Activated CD4-positive, alpha-beta T cell treated with anti-CD3 and anti-CD28 coated beads, Interleukin-2, amount 10 ng/mL, durations not matched to agents 24 days and 14 days (primary cell): ENCODE data around the gene RENBP. TPM values are rescaled to one million over a fixed set of nuclear protein-coding genes. Genes with fewer than 3 reads are reported as not detected.
A peak's percentile ranks its signal among the peaks of the same experiment; 100 is the strongest.

Experiments
- DNase-seq: peaks from one replicate; pipeline ENCODE4 v3.0.0; 2022
- H3K27ac Mint-ChIP-seq: one replicate; pipeline ENCODE4 v1.8.0; 2022; ENCODE audit warnings: mild to moderate bottlenecking, mixed read lengths
- H3K27me3 Mint-ChIP-seq: one replicate; pipeline ENCODE4 v1.8.0; 2022; ENCODE audit warnings: mixed read lengths
- H3K36me3 Mint-ChIP-seq: one replicate; pipeline ENCODE4 v1.8.0; 2022; ENCODE audit warnings: low read depth, mild to moderate bottlenecking, mixed read lengths
- H3K4me1 Mint-ChIP-seq: one replicate; pipeline ENCODE4 v1.8.0; 2021; ENCODE audit warnings: mixed read lengths
- H3K4me3 Mint-ChIP-seq: one replicate; pipeline ENCODE4 v1.8.0; 2022; ENCODE audit warnings: mild to moderate bottlenecking, moderate library complexity, mixed read lengths
- H3K9me3 Mint-ChIP-seq: one replicate; pipeline ENCODE4 v1.8.0; 2021; ENCODE audit warnings: mixed read lengths
- intact Hi-C: fragments of 100-400 bp; cut with micrococcal nuclease; formaldehyde crosslinking; loops from one replicate; pipeline ENCODE4 v1.15.1; 2023
- total RNA-seq: library from RNA; stranded (reverse); gene quantifications from 2 replicates; pipeline ENCODE4 v1.2.3, GENCODE V29; 2022

Gene RENBP
- total RNA-seq, 1 donor from 2014 or later: 15.1 TPM

DNA sequence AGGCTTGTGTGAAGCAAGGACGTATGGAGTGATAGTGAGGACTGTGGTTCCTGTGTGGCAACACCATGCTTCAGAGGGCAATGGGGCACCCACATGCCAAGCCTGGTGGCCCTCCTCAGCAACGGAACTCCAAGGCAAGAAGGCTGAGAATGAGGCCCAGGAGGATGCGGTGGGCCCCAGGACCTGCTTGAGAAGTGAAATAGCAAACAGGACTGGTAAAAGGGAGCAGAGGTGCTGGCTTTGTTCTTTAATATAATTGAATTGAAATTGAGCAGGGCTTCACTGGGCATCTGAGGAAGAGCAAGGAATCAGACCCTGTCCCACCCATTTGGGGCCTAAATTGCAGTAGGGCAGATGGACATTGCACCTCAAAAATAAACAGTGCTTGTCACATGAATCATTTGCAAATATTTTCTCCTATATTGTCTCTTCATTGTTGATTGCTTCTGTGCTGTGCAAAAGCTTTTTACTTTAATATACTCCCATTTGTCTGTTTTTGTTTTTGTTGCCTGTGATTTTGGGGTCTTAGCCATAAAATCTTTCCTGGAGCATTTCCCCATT is 30.4 kb upstream of the RENBP start:
- no peaks in the 10 kb centered on the region for H3K9me3 Mint-ChIP-seq
- H3K36me3 Mint-ChIP-seq: no peaks in the 10 kb centered on the region
- no peak for DNase-seq
- H3K4me1 Mint-ChIP-seq: peaks cover 15% of the 10 kb centered on the region
- H3K4me3 Mint-ChIP-seq: peak overlapping the region; percentile 90
- intact Hi-C loops: loop anchor here (5.0 kb wide), 1 partner anchor 122 kb away; the partner anchor contains the start of gene MECP2
- H3K27ac Mint-ChIP-seq: peak overlapping the region; percentile 92
- no peaks in the 10 kb centered on the region for H3K27me3 Mint-ChIP-seq

DNA sequence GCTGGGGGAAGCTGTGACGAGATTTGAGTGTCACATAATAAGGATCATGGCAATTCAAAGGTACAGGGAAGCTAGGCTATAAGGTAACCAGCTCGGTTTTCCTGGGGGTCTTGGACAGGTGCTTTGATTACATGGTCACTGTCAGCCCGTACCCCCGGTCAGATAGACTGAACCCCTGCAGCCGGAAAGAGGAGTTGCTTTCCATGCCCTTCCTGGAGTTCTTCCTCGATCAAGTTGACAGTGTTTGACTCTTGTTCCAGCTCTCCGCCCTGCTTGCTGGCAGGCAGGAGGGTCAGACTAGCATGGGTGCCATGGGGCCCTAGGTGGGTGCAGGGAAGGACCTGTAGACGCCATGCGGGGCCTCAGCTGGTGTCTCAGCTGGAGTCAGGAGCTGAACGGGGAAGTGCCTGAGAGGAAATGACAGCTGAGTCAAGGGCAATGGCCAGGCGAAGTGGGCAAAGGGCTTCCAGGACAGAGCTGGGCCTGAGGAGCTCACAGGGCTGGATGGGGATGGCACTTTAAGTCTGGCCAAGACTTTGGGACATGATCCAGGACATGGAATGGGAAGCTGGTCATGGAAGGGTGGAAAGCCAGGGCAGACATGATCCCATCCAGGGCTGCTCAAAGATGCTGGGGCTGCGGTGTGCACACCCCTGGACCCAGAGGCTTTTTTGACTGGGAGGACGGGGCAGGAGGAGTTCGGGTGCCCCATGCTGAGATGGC is 29.7 kb upstream of the RENBP start:
- peak overlapping the region; percentile 92 for H3K27ac Mint-ChIP-seq
- H3K27me3 Mint-ChIP-seq: no peaks in the 10 kb centered on the region
- peaks cover 5% of the 10 kb centered on the region for H3K36me3 Mint-ChIP-seq
- DNase-seq: peak; percentile 59
- H3K4me3 Mint-ChIP-seq: peak overlapping the region; percentile 90
- intact Hi-C loops: loop anchor here (5.0 kb wide), 1 partner anchor 123 kb away; the partner anchor contains the start of gene MECP2
- peaks cover 17% of the 10 kb centered on the region for H3K4me1 Mint-ChIP-seq
- no peaks in the 10 kb centered on the region for H3K9me3 Mint-ChIP-seq

DNA sequence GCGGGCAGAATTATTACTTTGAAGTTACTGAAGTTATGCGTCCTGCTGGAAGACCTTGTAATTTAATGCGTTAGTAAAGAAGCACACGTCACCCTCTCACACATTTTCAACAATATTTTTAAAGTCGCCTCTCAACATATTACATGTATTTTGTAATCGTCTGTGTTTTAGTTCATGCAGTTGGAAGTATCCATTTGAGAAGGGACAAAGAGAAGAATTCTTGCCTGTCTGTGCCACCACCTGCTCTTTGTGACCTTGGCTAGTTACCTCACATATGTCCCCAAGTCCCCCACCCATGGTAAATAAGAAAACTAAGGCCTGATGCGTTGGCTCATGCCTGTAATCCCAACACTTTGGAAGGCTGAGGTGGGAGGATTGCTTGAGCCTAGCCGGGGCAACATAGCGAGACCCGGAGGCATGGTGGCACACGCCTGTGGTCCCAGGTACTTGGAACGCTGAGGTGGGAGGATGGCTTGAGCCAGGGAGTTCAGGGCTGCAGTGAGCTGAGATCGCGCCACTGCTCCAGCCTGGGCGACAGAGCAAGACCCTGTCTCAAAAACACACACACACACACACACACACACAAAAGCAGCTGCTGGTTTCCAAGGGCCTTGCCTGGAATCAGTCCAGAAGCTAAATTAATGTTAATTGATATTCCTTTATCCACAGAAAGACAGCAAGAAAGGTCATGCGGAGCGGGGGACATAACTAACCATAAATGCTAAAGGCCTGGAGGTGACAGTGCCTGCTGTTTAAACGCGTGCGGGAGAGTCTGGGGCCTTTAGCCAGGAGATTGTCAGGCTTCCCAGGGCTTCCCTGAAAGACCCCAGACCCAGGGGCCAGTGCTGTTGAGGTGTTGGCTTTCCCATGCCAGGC is 28.9 kb upstream of the RENBP start:
- Mint-ChIP-seq H3K27me3 (no peaks in the 10 kb centered on the region), H3K9me3 (no peaks in the 10 kb centered on the region), H3K27ac (peak overlapping the region; percentile 98), H3K36me3 (peaks cover 7% of the 10 kb centered on the region), H3K4me1 (peaks cover 17% of the 10 kb centered on the region), H3K4me3 (peak overlapping the region; percentile 90)
- peak; percentile 60 for DNase-seq
- intact Hi-C loops: loop anchor here (5.0 kb wide), 1 partner anchor 124 kb away; the partner anchor contains the start of gene MECP2

GRCh38 chrX:153972368-153973126 is 28.1 kb upstream of the RENBP start, which contains the start of gene TMEM187:
TMEM187 (plus strand) TSS chrX:153972754; CDS start chrX:153982063, 9,309 bp downstream.
- Mint-ChIP-seq H3K36me3 (peaks cover 13% of the 10 kb centered on the region), H3K27me3 (no peaks in the 10 kb centered on the region), H3K9me3 (no peaks in the 10 kb centered on the region), H3K4me1 (peaks cover 23% of the 10 kb centered on the region), H3K4me3 (peak within 1 kb of the TSS; percentile 98), H3K27ac (peak within 1 kb of the TSS; percentile 100)
- DNase-seq: peak; percentile 96
- intact Hi-C loops: loop anchor here (1.0 to 5.0 kb wide), 4 partner anchors 9 to 397 kb away; partner anchors contain the start of gene MECP2

- intact Hi-C loops: loop anchor here (1.0 to 5.0 kb wide), 6 partner anchors 10 to 398 kb away; partner anchors contain the start of genes ABCD1, BCAP31 and MECP2
- Mint-ChIP-seq H3K36me3 (peaks cover 17% of the 10 kb centered on the region), H3K9me3 (no peaks in the 10 kb centered on the region), H3K27ac (peak within 1 kb of the TSS; percentile 100), H3K4me3 (peak within 1 kb of the TSS; percentile 98), H3K4me1 (peaks cover 30% of the 10 kb centered on the region), H3K27me3 (no peaks in the 10 kb centered on the region)
- peak; percentile 96 for DNase-seq
Measured at GRCh38 chrX:153971450-153972367, 27.3 kb upstream of the RENBP start, which contains the start of gene HCFC1. HCFC1 (minus strand) TSS chrX:153971818; CDS start chrX:153970840, 978 bp downstream.

DNA sequence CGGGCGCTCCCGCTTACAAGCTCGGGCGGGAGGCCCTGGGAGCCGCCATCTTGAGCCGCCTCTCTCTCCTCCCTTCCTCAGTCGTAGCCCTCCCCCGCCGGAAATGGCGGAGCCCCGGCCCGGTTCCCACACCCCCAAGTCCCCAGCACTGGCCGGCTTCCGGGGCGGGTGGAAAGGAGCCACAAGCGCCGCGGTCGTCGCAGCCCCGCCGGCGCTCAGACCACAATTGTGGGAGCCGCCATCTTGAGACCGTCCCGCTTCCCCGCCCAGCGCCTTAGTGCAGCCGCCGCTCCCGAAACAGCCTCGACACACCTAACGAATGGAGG is 26.6 kb upstream of the RENBP start:
- peak; percentile 96 for DNase-seq
- peak overlapping the region; percentile 98 for H3K4me3 Mint-ChIP-seq
- peak overlapping the region; percentile 100 for H3K27ac Mint-ChIP-seq
- peaks cover 17% of the 10 kb centered on the region for H3K36me3 Mint-ChIP-seq
- peaks cover 35% of the 10 kb centered on the region for H3K4me1 Mint-ChIP-seq
- H3K9me3 Mint-ChIP-seq: no peaks in the 10 kb centered on the region
- no peaks in the 10 kb centered on the region for H3K27me3 Mint-ChIP-seq
- intact Hi-C loops: loop anchor here (2.0 to 5.0 kb wide), 3 partner anchors 50 to 246 kb away; partner anchors contain the start of genes ABCD1, BCAP31 and MECP2

- no peaks in the 10 kb centered on the region for H3K9me3 Mint-ChIP-seq
- H3K4me3 Mint-ChIP-seq: peak overlapping the region; percentile 98
- peak; percentile 77 for DNase-seq
- H3K27me3 Mint-ChIP-seq: no peaks in the 10 kb centered on the region
- peak overlapping the region; percentile 100 for H3K27ac Mint-ChIP-seq
- intact Hi-C loops: loop anchor here (2.0 to 5.0 kb wide), 3 partner anchors 50 to 246 kb away; partner anchors contain the start of genes ABCD1, BCAP31 and MECP2
- H3K4me1 Mint-ChIP-seq: peaks cover 35% of the 10 kb centered on the region
- H3K36me3 Mint-ChIP-seq: peaks cover 17% of the 10 kb centered on the region
Measured at GRCh38 chrX:153970357-153971123, 26.1 kb upstream of the RENBP start.

DNA sequence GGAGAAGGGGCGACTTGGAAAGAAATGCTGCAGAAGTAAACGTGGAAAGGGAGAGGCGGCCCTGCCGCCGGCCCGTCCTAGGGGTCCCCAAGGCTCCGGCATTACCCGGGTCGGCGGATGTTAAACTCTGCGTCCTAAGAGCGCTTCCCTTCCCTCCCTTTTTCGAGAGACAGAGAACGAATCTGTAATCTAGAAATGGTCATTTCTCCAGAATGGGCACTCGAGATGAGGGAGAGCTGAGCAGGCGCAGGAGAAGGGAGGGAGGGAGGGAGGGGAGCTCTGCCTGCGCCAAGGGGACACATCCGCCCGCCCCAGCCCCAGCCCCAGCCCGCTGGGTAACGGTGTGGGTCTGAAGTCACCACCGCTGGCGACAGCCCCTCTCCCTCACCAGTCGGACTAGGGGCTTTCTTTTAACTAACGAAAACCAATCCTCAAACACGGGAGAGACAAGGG is 25.5 kb upstream of the RENBP start:
- H3K27ac Mint-ChIP-seq: peak overlapping the region; percentile 84
- H3K4me3 Mint-ChIP-seq: peak overlapping the region; percentile 98
- intact Hi-C loops: loop anchor here (2.0 to 5.0 kb wide), 3 partner anchors 51 to 245 kb away; partner anchors contain the start of genes ABCD1, BCAP31 and MECP2
- H3K36me3 Mint-ChIP-seq: peaks cover 17% of the 10 kb centered on the region
- peaks cover 37% of the 10 kb centered on the region for H3K4me1 Mint-ChIP-seq
- no peaks in the 10 kb centered on the region for H3K27me3 Mint-ChIP-seq
- peak; percentile 78 for DNase-seq
- no peaks in the 10 kb centered on the region for H3K9me3 Mint-ChIP-seq

- no peaks in the 10 kb centered on the region for H3K9me3 Mint-ChIP-seq
- peak overlapping the region; percentile 98 for H3K4me3 Mint-ChIP-seq
- H3K27ac Mint-ChIP-seq: peak overlapping the region; percentile 91
- peaks cover 17% of the 10 kb centered on the region for H3K36me3 Mint-ChIP-seq
- intact Hi-C loops: no loop called here
- peak; percentile 64 for DNase-seq
- peaks cover 32% of the 10 kb centered on the region for H3K4me1 Mint-ChIP-seq
- H3K27me3 Mint-ChIP-seq: no peaks in the 10 kb centered on the region
Measured at GRCh38 chrX:153969125-153969903, 24.9 kb upstream of the RENBP start.

DNA sequence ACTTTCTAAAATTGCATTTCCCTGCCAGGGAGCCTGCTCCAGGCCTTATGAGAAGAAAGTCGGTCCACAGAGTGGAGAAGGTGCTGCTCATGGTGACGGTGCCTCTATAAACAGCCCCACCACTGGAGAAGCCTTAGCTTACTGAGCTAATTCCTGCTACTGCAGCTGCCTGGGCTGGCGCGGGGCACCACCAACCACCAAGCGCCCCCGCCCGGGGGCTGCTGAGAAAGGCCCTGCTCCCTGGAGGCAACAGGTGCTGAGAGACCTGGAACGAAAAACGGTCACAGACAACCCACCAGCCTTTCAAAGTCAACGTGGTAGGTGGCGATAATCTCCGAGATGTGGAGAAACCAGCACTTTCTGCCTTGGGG is 24.3 kb upstream of the RENBP start:
- no peaks in the 10 kb centered on the region for H3K9me3 Mint-ChIP-seq
- no peaks in the 10 kb centered on the region for H3K27me3 Mint-ChIP-seq
- intact Hi-C loops: no loop called here
- peak; percentile 79 for DNase-seq
- peaks cover 17% of the 10 kb centered on the region for H3K36me3 Mint-ChIP-seq
- peaks cover 28% of the 10 kb centered on the region for H3K4me1 Mint-ChIP-seq
- peak overlapping the region; percentile 91 for H3K27ac Mint-ChIP-seq
- H3K4me3 Mint-ChIP-seq: peak overlapping the region; percentile 98

GRCh38 chrX:153968255-153968654 is 23.8 kb upstream of the RENBP start:
- H3K9me3 Mint-ChIP-seq: no peaks in the 10 kb centered on the region
- peak overlapping the region; percentile 91 for H3K27ac Mint-ChIP-seq
- H3K27me3 Mint-ChIP-seq: no peaks in the 10 kb centered on the region
- intact Hi-C loops: no loop called here
- peak overlapping the region; percentile 98 for H3K4me3 Mint-ChIP-seq
- H3K4me1 Mint-ChIP-seq: peaks cover 25% of the 10 kb centered on the region
- peaks cover 17% of the 10 kb centered on the region for H3K36me3 Mint-ChIP-seq
- no peak for DNase-seq
